ENCODE data around the gene POGZ. TPM values are rescaled to one million over a fixed set of nuclear protein-coding genes. Genes with fewer than 3 reads are reported as not detected.

Gene POGZ
- polyA plus RNA-seq, 2 of the 4 experiments (the other 2 are of a cell fraction): 20.8 to 44.1 TPM

DNA sequence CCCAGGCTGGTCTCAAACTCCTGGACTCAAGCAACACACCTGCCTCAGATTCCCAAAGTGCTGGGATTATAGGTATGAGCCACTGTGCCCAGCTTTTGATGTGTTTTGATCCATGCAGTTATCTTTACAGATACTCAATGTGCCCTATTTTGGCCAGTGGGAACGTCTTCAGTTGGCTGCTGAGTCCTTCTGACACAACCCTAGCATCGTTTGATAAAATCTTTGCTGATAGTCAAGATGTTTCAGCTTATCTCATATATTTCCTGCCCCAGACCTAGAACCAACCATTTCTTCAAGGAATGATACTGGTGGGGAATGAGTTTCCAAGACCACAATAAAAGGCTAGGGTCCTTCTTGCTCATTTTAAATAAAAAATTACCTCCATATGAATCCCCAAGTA is 11.6 kb downstream of the POGZ start:
- TF ChIP-seq ESRRA (IDR thresholded peaks at IDR 0.05; ENCODE audit: borderline replicate concordance, low read length) (no peak), RFX5 (IDR thresholded peaks at IDR 0.05) (no peak), HEYL (CRISPR knock-in tag; IDR thresholded peaks at IDR 0.05) (no peak), REST (IDR thresholded peaks at IDR 0.05) (no peak), TFCP2L1 (CRISPR knock-in tag; IDR thresholded peaks at IDR 0.05) (no peak), JUNB (IDR thresholded peaks at IDR 0.05) (no peak), TP53 (CRISPR knock-in tag; IDR thresholded peaks at IDR 0.05) (no peak), RCOR1 (IDR thresholded peaks at IDR 0.05; ENCODE audit: low read depth, low read length) (no peak), KDM1A (IDR thresholded peaks at IDR 0.05; ENCODE audit: low read depth) (no peak), ZNF302 (CRISPR knock-in tag; IDR thresholded peaks at IDR 0.05) (no peak), EP300 (IDR thresholded peaks at IDR 0.05) (no peak), ZC3H11A (IDR thresholded peaks at IDR 0.05) (no peak), HOXB5 (CRISPR knock-in tag; IDR thresholded peaks at IDR 0.05) (no peak), GATA3 (IDR thresholded peaks at IDR 0.05; ENCODE audit: borderline replicate concordance) (no peak)
- TF ChIP-seq, protein P1, sequence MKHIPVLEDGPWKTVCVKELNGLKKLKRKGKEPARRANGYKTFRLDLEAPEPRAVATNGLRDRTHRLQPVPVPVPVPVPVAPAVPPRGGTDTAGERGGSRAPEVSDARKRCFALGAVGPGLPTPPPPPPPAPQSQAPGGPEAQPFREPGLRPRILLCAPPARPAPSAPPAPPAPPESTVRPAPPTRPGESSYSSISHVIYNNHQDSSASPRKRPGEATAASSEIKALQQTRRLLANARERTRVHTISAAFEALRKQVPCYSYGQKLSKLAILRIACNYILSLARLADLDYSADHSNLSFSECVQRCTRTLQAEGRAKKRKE (CRISPR knock-in tag; IDR thresholded peaks at IDR 0.05; ENCODE audit: low read depth): no peak
- ATAC-seq (no peak), DNase-seq (ENCODE audit: low read depth in 1 of 2, low spot score in 1 of 2) (no peak), FAIRE-seq (no peak)
- H3K27ac ChIP-seq: no peak overlapping the region
- no peak overlapping the region for H3K4me2 ChIP-seq
- CTCF ChIA-PET: interaction anchor here (1.2 to 2.1 kb wide), 2 partner anchors 286 to 389 kb away, joined by 3 to 12 read pairs; no protein-coding TSS in a partner anchor
- H3K4me3 ChIP-seq: no peak overlapping the region
- POLR2A ChIA-PET: no interaction called here
- peaks cover 20% of the 10 kb centered on the region; the same call in 2 of the 3 replicates for H3K4me1 ChIP-seq
- WGBS (ENCODE audit: missing lambda C conversion rate): 91% methylated on average over 2 of the region's 2 CpGs
- H3K9me3 ChIP-seq: no peaks in the 10 kb centered on the region

- peak overlapping the region in 1 of 2 experiments; percentile 22; a peak in 1 of 6 replicates for H3K27ac ChIP-seq
- DNase-seq (ENCODE audit: low read depth in 1 of 2, low spot score in 1 of 2) (no peak), FAIRE-seq (no peak), ATAC-seq (no peak)
- CTCF ChIA-PET: interaction anchor here (0.6 to 1.9 kb wide), 22 partner anchors 9 to 392 kb away, joined by 3 to 20 read pairs (median 4); partner anchors contain the start of gene TUFT1
- H3K4me3 ChIP-seq: no peak overlapping the region
- WGBS (ENCODE audit: missing lambda C conversion rate): 82% methylated on average over 4 of the region's 4 CpGs
- H3K4me1 ChIP-seq: peaks cover 20% of the 10 kb centered on the region; the same call in 2 of the 3 replicates
- H3K4me2 ChIP-seq: no peak overlapping the region
- POLR2A ChIA-PET: interaction anchor here (1.1 to 1.7 kb wide), 3 partner anchors 14 to 164 kb away, joined by 3 to 6 read pairs (median 6); partner anchors contain the start of genes POGZ and TUFT1
- H3K9me3 ChIP-seq: no peaks in the 10 kb centered on the region
- no peak for TF ChIP-seq TFCP2L1 (CRISPR knock-in tag; IDR thresholded peaks at IDR 0.05)
- TF ChIP-seq HDAC2 (IDR thresholded peaks at IDR 0.05): no peak
- TF ChIP-seq NPAS2 (CRISPR knock-in tag; IDR thresholded peaks at IDR 0.05; ENCODE audit: borderline replicate concordance): no peak
- no peak for TF ChIP-seq SREBF2 (IDR thresholded peaks at IDR 0.05)
- TF ChIP-seq EHMT2 (IDR thresholded peaks at IDR 0.05; ENCODE audit: low read depth): no peak
- no peak for TF ChIP-seq CEBPB (IDR thresholded peaks at IDR 0.05)
- no peak for TF ChIP-seq JUN (IDR thresholded peaks at IDR 0.05)
- TF ChIP-seq JUNB (IDR thresholded peaks at IDR 0.05): no peak
- no peak for TF ChIP-seq KDM5A (IDR thresholded peaks at IDR 0.05)
- no peak for TF ChIP-seq POLR2A (IDR thresholded peaks at IDR 0.05; ENCODE audit: low read length)
- TF ChIP-seq FOSL2 (IDR thresholded peaks at IDR 0.05): no peak
- TF ChIP-seq FOSL2 (CRISPR knock-in tag; IDR thresholded peaks at IDR 0.05): no peak
- no peak for TF ChIP-seq ZSCAN20 (CRISPR knock-in tag; IDR thresholded peaks at IDR 0.05)
- TF ChIP-seq RNF2 (IDR thresholded peaks at IDR 0.05; ENCODE audit: borderline replicate concordance, low read depth): no peak
Observed at GRCh38 chr1:151444783-151445177, 14.5 kb downstream of the POGZ start.
